GM18951 (cell line): ENCODE data around the gene YTHDF2.
"Not testable (repeated sequence)": the region's sequence is repeated elsewhere in the genome, so short reads cannot be mapped to it uniquely, and the experiment has no call there.

Source experiments
- POLR2A ChIP-seq: IDR thresholded peaks from 4 replicates; pipeline ENCODE4 v1.6.1; 2011; ENCODE audit warnings: mild to moderate bottlenecking; ENCODE audit not compliant: insufficient read length, insufficient read depth; ENCODE audit errors: extremely low read depth
- in situ Hi-C: fragments of 300-500 bp; cut with MboI; formaldehyde crosslinking; loops from one replicate; pipeline ENCODE4 v1.12.0; 2022; ENCODE audit warnings: low sequenced_read_pairs, mixed read lengths, inconsistent platforms; ENCODE audit not compliant: unreplicated experiment

Gene YTHDF2

GRCh38 chr1:28745653-28746173, 9.0 kb downstream of the YTHDF2 start:
- no peak for TF ChIP-seq POLR2A
- in situ Hi-C loops: no loop called here

- TF ChIP-seq POLR2A: no peak
- in situ Hi-C loops: no loop called here
Measured at GRCh38 chr1:28750330-28750729, 13.6 kb downstream of the YTHDF2 start.

GRCh38 chr1:28750771-28751294, 14.1 kb downstream of the YTHDF2 start:
- in situ Hi-C loops: not testable (repeated sequence)

GRCh38 chr1:28751315-28752060, 14.7 kb downstream of the YTHDF2 start:
- TF ChIP-seq POLR2A: no peak
- in situ Hi-C loops: no loop called here

GRCh38 chr1:28755701-28756100, 19.0 kb downstream of the YTHDF2 start:
- in situ Hi-C loops: no loop called here
- TF ChIP-seq POLR2A: no peak

- in situ Hi-C loops: no loop called here
- TF ChIP-seq POLR2A: no peak
Measured at GRCh38 chr1:28756846-28757245, 20.1 kb downstream of the YTHDF2 start.

- in situ Hi-C loops: no loop called here
- TF ChIP-seq POLR2A: no peak
Measured at GRCh38 chr1:28758420-28758819, 21.7 kb downstream of the YTHDF2 start.

GRCh38 chr1:28759257-28759656, 22.5 kb downstream of the YTHDF2 start:
- in situ Hi-C loops: no loop called here
- TF ChIP-seq POLR2A: no peak

- no peak for TF ChIP-seq POLR2A
Measured at GRCh38 chr1:28761189-28761588, 24.4 kb downstream of the YTHDF2 start.

GRCh38 chr1:28766532-28767183, 29.9 kb downstream of the YTHDF2 start:
- no peak for TF ChIP-seq POLR2A

More at GRCh38 chr1:28761189-28761588, 24.4 kb downstream of the YTHDF2 start:
- in situ Hi-C loops: no loop called here

GRCh38 chr1:28770601-28771165, 33.9 kb downstream of the YTHDF2 start:
- TF ChIP-seq POLR2A: no peak
- in situ Hi-C loops: no loop called here

More at GRCh38 chr1:28766532-28767183, 29.9 kb downstream of the YTHDF2 start:
- in situ Hi-C loops: no loop called here

- in situ Hi-C loops: not testable (repeated sequence)
Measured at GRCh38 chr1:28771921-28772320, 35.2 kb downstream of the YTHDF2 start.

GRCh38 chr1:28773105-28773504, 36.4 kb downstream of the YTHDF2 start:
- in situ Hi-C loops: no loop called here
- no peak for TF ChIP-seq POLR2A
